DND-41 (cell line): ENCODE data around the gene PCLAF.

Experiments
- CTCF ChIP-seq: IDR thresholded peaks from 2 replicates; pipeline ENCODE4 v1.5.1; 2012; ENCODE audit warnings: borderline replicate concordance, low read length, moderate library complexity, mild to moderate bottlenecking; ENCODE audit not compliant: poor library complexity, severe bottlenecking; ENCODE audit errors: extremely low read depth
- EZH2 ChIP-seq: IDR thresholded peaks from 3 replicates; pipeline ENCODE4 v1.6.1; 2012; ENCODE audit warnings: borderline replicate concordance, low read depth, mild to moderate bottlenecking, moderate library complexity, low read length, inconsistent platforms; ENCODE audit not compliant: severe bottlenecking

GRCh38 chr15:64355944-64356709, 25.1 kb downstream of the PCLAF start, which contains the start of gene CSNK1G1:
- TF ChIP-seq CTCF (peak; percentile 43), EZH2 (no peak)
